Measurements from ENCODE around the gene SLC34A1.

The SLC34A1 gene

DNA sequence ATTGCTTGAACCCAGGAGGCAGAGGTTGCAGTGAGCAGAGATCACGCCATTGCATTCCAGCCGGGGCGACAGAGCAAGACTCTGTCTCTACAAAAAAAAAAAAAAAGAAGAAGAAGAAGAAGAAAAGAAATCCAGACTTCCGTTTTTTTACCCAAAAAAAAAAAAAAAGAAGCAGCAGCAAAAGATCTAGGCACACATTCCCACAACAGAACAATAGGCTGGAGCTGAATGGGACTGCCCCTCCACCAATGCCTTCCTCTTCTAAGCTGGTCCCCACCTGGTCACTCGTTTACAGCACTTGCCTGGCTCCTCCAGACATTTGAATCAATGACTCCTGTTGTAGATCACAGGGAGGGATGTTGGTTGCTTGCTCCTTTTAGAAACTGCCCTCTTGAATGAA, 31.1 kb upstream of the SLC34A1 start:
- no peaks in the 10 kb centered on the region for H3K27me3 ChIP-seq
- H3K9me3 ChIP-seq = no peaks in the 10 kb centered on the region; the same call in 1 of the 2 replicates
- H3K4me1 ChIP-seq = peaks cover 2% of the 10 kb centered on the region; the same call in 1 of the 2 replicates
- no peak for DNase-seq
- H3K36me3 ChIP-seq = peaks cover 6% of the 10 kb centered on the region; the same call in 1 of the 2 replicates
- TF ChIP-seq, protein P1, sequence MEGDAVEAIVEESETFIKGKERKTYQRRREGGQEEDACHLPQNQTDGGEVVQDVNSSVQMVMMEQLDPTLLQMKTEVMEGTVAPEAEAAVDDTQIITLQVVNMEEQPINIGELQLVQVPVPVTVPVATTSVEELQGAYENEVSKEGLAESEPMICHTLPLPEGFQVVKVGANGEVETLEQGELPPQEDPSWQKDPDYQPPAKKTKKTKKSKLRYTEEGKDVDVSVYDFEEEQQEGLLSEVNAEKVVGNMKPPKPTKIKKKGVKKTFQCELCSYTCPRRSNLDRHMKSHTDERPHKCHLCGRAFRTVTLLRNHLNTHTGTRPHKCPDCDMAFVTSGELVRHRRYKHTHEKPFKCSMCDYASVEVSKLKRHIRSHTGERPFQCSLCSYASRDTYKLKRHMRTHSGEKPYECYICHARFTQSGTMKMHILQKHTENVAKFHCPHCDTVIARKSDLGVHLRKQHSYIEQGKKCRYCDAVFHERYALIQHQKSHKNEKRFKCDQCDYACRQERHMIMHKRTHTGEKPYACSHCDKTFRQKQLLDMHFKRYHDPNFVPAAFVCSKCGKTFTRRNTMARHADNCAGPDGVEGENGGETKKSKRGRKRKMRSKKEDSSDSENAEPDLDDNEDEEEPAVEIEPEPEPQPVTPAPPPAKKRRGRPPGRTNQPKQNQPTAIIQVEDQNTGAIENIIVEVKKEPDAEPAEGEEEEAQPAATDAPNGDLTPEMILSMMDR (IDR thresholded peaks at IDR 0.05; ENCODE audit: low read depth, low read length) = no peak
- H3K4me3 ChIP-seq (ENCODE audit: low read depth, low read length) = no peak overlapping the region

DNA sequence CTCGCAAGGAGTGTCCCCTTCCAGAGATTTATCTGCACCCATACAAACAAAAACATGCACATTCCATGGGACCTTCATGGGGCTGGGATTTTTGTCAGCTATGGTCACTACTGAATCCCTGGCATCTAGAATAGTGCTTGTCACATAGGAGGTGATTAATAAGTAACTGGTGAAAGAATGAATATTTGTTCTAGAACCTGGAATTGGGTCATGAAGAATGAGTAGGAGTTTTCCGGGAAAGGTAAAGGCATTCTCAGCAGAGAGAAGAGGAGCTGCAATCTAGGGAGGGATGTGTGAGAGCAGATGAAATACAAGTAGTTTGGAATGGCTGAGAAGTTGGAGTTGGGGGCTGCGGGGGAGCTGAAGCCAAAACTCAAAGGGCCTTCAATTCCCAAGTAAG, 30.0 kb upstream of the SLC34A1 start:
- TF ChIP-seq, protein P1 (IDR thresholded peaks at IDR 0.05; ENCODE audit: low read depth, low read length) = no peak
- H3K36me3 ChIP-seq = peaks cover 6% of the 10 kb centered on the region; the same call in 1 of the 2 replicates
- H3K27me3 ChIP-seq = no peaks in the 10 kb centered on the region
- peaks cover 2% of the 10 kb centered on the region; the same call in 1 of the 2 replicates for H3K4me1 ChIP-seq
- no peak for DNase-seq
- H3K9me3 ChIP-seq = no peaks in the 10 kb centered on the region; the same call in 1 of the 2 replicates
- H3K4me3 ChIP-seq (ENCODE audit: low read depth, low read length) = no peak overlapping the region

DNA sequence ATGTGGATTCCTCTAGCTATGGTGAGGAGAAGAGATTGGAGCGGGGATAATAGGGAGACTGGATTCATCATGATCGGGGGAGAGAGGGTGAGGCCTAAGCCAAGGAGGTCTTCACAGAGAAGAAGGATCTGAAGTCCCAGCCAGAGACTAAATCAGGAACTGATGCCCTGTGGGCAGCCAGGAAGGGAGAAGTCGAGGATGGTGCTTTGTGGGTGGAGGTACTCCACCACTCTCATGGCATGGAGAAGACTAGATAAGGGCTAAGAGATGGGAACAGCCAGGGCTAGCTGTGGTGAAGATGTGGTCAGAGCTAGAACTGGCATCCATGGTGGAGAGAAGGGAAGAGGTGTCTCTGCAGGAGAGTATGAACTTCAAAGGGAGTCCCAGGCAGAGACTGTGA, 29.5 kb upstream of the SLC34A1 start:
- TF ChIP-seq, protein P1 (IDR thresholded peaks at IDR 0.05; ENCODE audit: low read depth, low read length) = no peak
- Histone ChIP-seq H3K4me3 (ENCODE audit: low read depth, low read length) (no peak overlapping the region), H3K4me1 (peaks cover 2% of the 10 kb centered on the region; the same call in 1 of the 2 replicates), H3K9me3 (no peaks in the 10 kb centered on the region; the same call in 1 of the 2 replicates), H3K27me3 (no peaks in the 10 kb centered on the region), H3K36me3 (peaks cover 5% of the 10 kb centered on the region; the same call in 1 of the 2 replicates)
- no peak for DNase-seq

DNA sequence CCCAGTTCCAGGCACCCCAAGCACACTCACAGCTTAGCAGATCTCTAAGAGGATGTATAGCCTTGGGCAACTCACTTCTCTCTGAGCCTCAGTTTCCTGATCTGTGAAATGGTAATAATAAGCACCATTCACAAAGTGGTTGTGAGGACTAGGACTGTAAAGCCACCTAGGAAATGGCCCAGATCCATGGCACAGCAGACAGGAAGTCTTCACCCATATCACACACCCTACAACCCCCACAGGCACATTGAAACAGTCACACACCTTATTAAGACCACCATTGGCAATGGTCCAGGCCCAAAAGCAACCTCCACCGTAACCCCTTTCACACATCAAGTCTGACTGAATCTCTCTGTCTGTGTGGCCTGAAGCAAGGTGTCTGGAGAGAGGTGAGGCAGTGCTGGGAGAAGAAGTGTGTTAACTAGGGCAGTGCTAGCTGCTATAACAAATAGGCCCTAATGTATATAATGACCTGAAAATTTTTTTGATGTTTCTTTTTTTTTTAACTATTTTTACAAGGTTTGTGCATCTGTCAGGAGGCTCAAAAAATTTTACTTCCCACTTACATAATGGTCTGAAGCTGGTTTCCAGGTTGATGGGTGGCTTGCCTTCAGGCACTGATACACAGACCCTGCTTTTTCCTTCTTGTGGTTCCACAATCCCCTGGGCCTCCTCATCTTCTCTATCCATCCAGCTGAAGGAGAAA, 28.9 kb upstream of the SLC34A1 start:
- H3K27me3 ChIP-seq = no peaks in the 10 kb centered on the region
- no peak overlapping the region for H3K4me3 ChIP-seq (ENCODE audit: low read depth, low read length)
- H3K36me3 ChIP-seq = no peaks in the 10 kb centered on the region
- H3K9me3 ChIP-seq = no peaks in the 10 kb centered on the region; the same call in 1 of the 2 replicates
- TF ChIP-seq, protein P1 (IDR thresholded peaks at IDR 0.05; ENCODE audit: low read depth, low read length) = no peak
- H3K4me1 ChIP-seq = peaks cover 2% of the 10 kb centered on the region; the same call in 1 of the 2 replicates
- no peak for DNase-seq

DNA sequence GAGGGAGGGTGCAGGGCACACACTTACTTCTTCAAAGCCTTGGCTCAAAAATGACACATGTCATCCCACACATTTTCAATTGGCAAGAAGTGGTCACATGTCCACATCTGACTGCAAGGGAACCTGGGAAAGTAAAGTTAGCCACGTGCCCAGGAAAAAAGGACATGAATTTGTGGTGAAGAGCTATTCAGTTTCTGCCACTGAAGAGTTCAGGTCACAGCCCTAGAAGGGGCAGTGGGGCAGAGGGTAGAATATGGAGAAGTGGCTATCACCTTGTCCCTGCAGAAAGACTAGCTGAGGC, 28.4 kb upstream of the SLC34A1 start:
- H3K4me3 ChIP-seq (ENCODE audit: low read depth, low read length) = no peak overlapping the region
- no peaks in the 10 kb centered on the region; the same call in 1 of the 2 replicates for H3K9me3 ChIP-seq
- H3K4me1 ChIP-seq = peaks cover 2% of the 10 kb centered on the region; the same call in 1 of the 2 replicates
- H3K36me3 ChIP-seq = no peaks in the 10 kb centered on the region
- DNase-seq = no peak
- no peaks in the 10 kb centered on the region for H3K27me3 ChIP-seq
- TF ChIP-seq, protein P1 (IDR thresholded peaks at IDR 0.05; ENCODE audit: low read depth, low read length) = no peak

DNA sequence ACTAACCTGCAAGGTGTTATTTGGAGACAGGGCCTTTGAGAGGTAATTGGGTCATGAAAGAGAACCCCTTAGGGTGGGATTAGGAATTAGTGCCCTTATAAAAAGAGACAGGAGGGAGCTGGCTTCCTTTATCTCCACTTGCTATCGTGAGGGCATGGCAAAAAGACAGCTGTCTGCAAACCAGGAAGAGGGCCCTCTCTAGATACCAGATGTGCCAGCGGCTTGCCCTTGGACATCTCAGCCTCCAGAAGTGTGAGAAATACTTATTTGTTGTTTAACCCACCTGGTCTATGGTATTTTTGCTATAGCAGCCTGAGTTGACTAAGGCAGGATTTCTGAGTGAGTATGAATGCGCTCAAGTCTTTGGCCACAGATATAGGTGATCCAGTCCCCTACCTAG, 27.5 kb upstream of the SLC34A1 start:
- DNase-seq = no peak
- H3K4me3 ChIP-seq (ENCODE audit: low read depth, low read length) = no peak overlapping the region
- TF ChIP-seq, protein P1 (IDR thresholded peaks at IDR 0.05; ENCODE audit: low read depth, low read length) = no peak

More for the DNA sequence above, 27.5 kb upstream of the SLC34A1 start:
- no peaks in the 10 kb centered on the region for H3K27me3 ChIP-seq
- H3K9me3 ChIP-seq = no peaks in the 10 kb centered on the region; the same call in 1 of the 2 replicates
- H3K4me1 ChIP-seq = peaks cover 2% of the 10 kb centered on the region; the same call in 1 of the 2 replicates
- no peaks in the 10 kb centered on the region for H3K36me3 ChIP-seq
